Kidney glomerular epithelial cell (primary cell): ENCODE data around the gene DDT.
"Not testable (repeated sequence)": the region's sequence is repeated elsewhere in the genome, so short reads cannot be mapped to it uniquely, and the experiment has no call there.

Source experiments
- DNase-seq: peaks from one replicate; lab custom pipeline; 2025; lab: John Stamatoyannopoulos, UW

Gene DDT

GRCh38 chr22:23952794-23953405 is 21.3 kb downstream of the DDT start:
- DNase-seq: not testable (repeated sequence)

- not testable (repeated sequence) for DNase-seq
These were observed 22.9 kb downstream of the DDT start for GRCh38 chr22:23951383-23951782.

DNA sequence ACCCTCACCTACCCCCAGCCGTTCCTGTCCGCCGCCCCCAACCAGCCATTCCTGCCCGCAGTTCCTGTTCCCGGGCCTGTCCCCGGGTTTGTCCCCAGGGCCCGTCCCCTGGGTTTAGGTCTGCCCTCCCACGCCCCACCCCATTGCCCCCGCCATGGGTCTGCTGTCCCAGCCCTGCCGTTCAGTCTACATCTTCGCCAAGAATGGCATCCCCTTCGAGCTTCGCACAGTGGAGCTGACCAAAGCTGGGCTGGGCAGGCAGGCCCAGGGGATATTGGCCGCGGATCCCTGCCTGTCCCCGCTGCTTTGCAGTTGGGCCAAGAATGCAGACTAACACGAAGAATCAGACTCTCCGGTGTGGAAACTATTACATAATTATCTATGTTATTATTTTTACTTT is 24.5 kb downstream of the DDT start:
- not testable (repeated sequence) for DNase-seq

DNA sequence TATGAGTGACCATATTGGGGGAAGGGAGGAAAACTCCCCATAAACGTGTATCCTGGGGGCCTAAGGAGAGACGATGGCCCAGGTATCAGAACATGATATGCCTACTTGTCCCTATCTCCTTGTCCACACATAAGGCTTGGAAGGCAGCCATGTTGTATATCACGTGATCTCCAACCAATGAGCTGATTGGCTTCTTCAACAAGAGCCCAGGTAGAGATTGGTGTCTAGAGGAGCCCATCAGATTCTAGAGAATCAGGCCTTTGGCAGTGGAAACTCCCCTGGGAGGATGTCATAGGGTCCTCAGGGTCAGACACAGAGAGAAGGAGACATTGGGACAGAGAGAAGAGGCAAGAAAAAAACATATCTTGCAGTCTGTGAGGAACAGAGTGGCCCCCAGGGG is 26.9 kb downstream of the DDT start:
- DNase-seq: not testable (repeated sequence)

GRCh38 chr22:23940166-23940565 is 34.1 kb downstream of the DDT start:
- DNase-seq: not testable (repeated sequence)

- no peak for DNase-seq
These were observed 35.3 kb downstream of the DDT start for GRCh38 chr22:23939017-23939357.

- no peak for DNase-seq
These were observed 35.8 kb downstream of the DDT start for GRCh38 chr22:23938328-23939016.

GRCh38 chr22:23926561-23926960 is 47.7 kb downstream of the DDT start:
- DNase-seq: no peak

- DNase-seq: no peak
These were observed 49.1 kb downstream of the DDT start for GRCh38 chr22:23925020-23925606.

DNA sequence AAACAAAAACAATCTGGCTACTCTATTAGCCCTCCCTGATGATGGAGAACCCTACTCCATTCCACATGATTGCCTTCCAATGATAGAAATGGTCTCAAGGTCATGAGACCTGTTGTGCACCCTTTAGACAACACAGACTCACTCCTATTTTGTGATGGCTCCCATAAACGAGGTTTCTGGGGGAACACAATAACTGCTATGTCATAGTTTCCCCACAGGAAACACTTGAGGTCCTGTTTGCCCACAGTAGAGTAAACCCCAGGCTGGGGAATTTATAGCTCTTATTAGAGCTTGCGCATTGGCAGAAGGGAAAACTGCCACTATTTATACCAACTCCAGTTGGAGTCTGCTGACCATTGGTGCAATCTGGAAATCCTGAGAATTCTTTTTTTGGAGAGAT is 51.3 kb downstream of the DDT start:
- DNase-seq: no peak

GRCh38 chr22:23921586-23922201 is 52.5 kb downstream of the DDT start:
- DNase-seq: not testable (repeated sequence)
